ENCODE measurements around the gene PLEKHF1. TPM values are rescaled to one million over a fixed set of nuclear protein-coding genes. Genes with fewer than 3 reads are reported as not detected.

The PLEKHF1 gene
- total RNA-seq, 2 donors from 2014 or later, result 2.6 to 2.8 TPM

DNA sequence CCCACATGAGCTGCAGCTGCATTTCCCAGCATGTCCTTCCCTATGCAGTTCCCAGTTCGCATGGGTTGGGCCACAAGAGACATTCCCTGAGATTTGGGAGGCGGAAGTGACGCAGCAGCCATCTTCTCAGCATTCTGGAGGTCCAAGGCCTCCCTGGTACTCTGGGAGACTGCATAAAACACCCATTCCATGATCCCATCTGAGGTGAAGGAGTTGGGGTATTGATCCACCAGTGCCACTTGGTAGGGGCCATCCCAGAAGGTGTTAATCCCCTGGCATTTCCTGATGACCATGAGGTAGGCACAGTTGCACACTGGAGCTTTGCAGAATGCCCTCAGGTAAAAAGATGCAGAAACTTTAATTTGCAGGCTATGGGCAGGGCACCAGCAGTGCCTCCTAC lies 33.8 kb upstream of the PLEKHF1 start:
- no peak overlapping the region for H3K9ac ChIP-seq (ENCODE audit: extremely low read depth, low read length, poor library complexity, severe bottlenecking)
- no peak overlapping the region for H3K4me3 ChIP-seq (ENCODE audit: low read length)
- H3K36me3 ChIP-seq (ENCODE audit: control insufficient read depth, insufficient read depth, low read length), result no peaks in the 10 kb centered on the region
- no peaks in the 10 kb centered on the region for H3K27me3 Mint-ChIP-seq (ENCODE audit: insufficient read depth)
- DNase-seq, result no peak
- no peaks in the 10 kb centered on the region for H3K36me3 Mint-ChIP-seq (ENCODE audit: low read depth)
- H3K4me3 Mint-ChIP-seq, result no peak overlapping the region
- no peaks in the 10 kb centered on the region for H3K27me3 ChIP-seq (ENCODE audit: control insufficient read depth, insufficient read depth, low read length, poor library complexity, severe bottlenecking)
- WGBS, 2 experiments (ENCODE audit: insufficient coverage in 1 of 2, insufficient read length in 1 of 2), result 93% methylated on average over 3 of the region's 3 CpGs; no CpG with 5 or more reads in 1 of the 2 experiments
- TF ChIP-seq, protein P1, sequence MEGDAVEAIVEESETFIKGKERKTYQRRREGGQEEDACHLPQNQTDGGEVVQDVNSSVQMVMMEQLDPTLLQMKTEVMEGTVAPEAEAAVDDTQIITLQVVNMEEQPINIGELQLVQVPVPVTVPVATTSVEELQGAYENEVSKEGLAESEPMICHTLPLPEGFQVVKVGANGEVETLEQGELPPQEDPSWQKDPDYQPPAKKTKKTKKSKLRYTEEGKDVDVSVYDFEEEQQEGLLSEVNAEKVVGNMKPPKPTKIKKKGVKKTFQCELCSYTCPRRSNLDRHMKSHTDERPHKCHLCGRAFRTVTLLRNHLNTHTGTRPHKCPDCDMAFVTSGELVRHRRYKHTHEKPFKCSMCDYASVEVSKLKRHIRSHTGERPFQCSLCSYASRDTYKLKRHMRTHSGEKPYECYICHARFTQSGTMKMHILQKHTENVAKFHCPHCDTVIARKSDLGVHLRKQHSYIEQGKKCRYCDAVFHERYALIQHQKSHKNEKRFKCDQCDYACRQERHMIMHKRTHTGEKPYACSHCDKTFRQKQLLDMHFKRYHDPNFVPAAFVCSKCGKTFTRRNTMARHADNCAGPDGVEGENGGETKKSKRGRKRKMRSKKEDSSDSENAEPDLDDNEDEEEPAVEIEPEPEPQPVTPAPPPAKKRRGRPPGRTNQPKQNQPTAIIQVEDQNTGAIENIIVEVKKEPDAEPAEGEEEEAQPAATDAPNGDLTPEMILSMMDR (conservative IDR thresholded peaks at IDR 0.05), result no peak
- H3K9me3 Mint-ChIP-seq, result no peaks in the 10 kb centered on the region
- H3K27ac ChIP-seq (ENCODE audit: low read depth, low read length), result no peak overlapping the region
- H3K9me3 ChIP-seq (ENCODE audit: control insufficient read depth, low read length), result no peaks in the 10 kb centered on the region
- no peaks in the 10 kb centered on the region for H3K4me1 Mint-ChIP-seq
- no peaks in the 10 kb centered on the region for H3K4me1 ChIP-seq (ENCODE audit: control insufficient read depth, insufficient read depth, low read length)
- no peak overlapping the region for H3K27ac Mint-ChIP-seq

DNA sequence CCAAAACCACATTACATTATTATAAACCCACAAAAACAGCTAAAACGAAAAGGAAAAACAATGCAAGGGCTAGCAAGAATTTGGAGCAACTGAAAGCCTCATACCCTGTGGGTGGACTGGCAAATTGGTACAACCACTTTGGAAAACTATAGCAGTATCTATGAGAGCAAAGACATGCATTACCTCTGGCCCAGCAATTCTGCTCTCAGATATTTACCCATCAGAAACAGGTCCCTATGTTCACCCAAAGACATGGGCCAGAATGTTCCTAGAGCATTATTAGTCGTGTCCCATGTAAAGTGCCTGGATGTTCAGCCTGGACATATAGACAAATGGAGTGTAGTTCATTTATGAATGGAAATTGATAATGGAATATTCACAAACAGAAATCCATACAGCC lies 31.3 kb upstream of the PLEKHF1 start:
- no peaks in the 10 kb centered on the region for H3K36me3 Mint-ChIP-seq (ENCODE audit: low read depth)
- 78 to 80% methylated on average over 1 to 2 of the region's 2 CpGs for WGBS, 2 experiments (ENCODE audit: insufficient coverage in 1 of 2, insufficient read length in 1 of 2)
- H3K27ac ChIP-seq (ENCODE audit: low read depth, low read length), result no peak overlapping the region
- no peaks in the 10 kb centered on the region for H3K27me3 ChIP-seq (ENCODE audit: control insufficient read depth, insufficient read depth, low read length, poor library complexity, severe bottlenecking)
- no peaks in the 10 kb centered on the region for H3K4me1 ChIP-seq (ENCODE audit: control insufficient read depth, insufficient read depth, low read length)
- H3K27me3 Mint-ChIP-seq (ENCODE audit: insufficient read depth), result no peaks in the 10 kb centered on the region
- DNase-seq, result no peak
- no peaks in the 10 kb centered on the region for H3K9me3 Mint-ChIP-seq
- H3K27ac Mint-ChIP-seq, result no peak overlapping the region
- no peak overlapping the region for H3K4me3 Mint-ChIP-seq
- H3K4me3 ChIP-seq (ENCODE audit: low read length), result no peak overlapping the region
- no peaks in the 10 kb centered on the region for H3K36me3 ChIP-seq (ENCODE audit: control insufficient read depth, insufficient read depth, low read length)
- no peaks in the 10 kb centered on the region for H3K4me1 Mint-ChIP-seq
- TF ChIP-seq, protein P1 (conservative IDR thresholded peaks at IDR 0.05), result no peak
- H3K9ac ChIP-seq (ENCODE audit: extremely low read depth, low read length, poor library complexity, severe bottlenecking), result no peak overlapping the region
- no peaks in the 10 kb centered on the region for H3K9me3 ChIP-seq (ENCODE audit: control insufficient read depth, low read length)

DNA sequence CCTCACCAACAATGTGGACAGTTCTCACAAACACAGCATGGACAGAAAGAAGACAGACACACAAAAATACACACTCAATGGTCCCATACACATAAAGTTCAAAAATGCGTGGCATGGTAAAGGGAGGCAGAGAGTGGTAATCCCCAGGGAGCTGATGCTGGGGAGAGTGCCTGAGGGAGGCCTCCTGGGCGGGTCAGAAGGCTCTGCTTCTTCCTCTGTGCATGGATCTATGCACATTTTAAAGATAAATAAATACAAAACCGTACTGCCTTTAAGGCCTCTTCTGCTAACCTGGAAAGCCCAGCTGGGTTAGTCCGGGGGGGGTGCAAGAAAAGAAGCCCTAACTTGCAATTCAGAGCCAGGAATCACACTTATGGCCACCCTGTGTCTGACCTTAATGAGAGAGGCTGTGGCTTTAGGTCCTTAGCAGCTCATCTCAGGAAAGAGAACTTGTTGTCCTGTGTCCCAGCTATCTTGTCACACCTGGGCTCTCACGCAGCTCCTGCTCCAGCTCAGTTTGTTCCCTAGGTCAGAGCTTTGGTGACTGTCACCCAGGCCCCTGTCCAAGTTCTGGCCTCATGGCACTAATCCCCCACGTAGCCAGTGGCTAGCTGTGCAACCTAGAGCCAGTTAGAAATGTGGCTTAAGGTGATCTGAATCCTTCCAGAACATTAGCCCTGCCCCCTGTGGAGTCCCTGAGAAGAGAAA lies 30.7 kb upstream of the PLEKHF1 start:
- no peak overlapping the region for H3K9ac ChIP-seq (ENCODE audit: extremely low read depth, low read length, poor library complexity, severe bottlenecking)
- H3K27ac Mint-ChIP-seq, result no peak overlapping the region
- H3K36me3 Mint-ChIP-seq (ENCODE audit: low read depth), result no peaks in the 10 kb centered on the region
- H3K4me3 Mint-ChIP-seq, result no peak overlapping the region
- no peaks in the 10 kb centered on the region for H3K27me3 ChIP-seq (ENCODE audit: control insufficient read depth, insufficient read depth, low read length, poor library complexity, severe bottlenecking)
- H3K27ac ChIP-seq (ENCODE audit: low read depth, low read length), result no peak overlapping the region
- no peaks in the 10 kb centered on the region for H3K27me3 Mint-ChIP-seq (ENCODE audit: insufficient read depth)
- no peaks in the 10 kb centered on the region for H3K9me3 Mint-ChIP-seq
- H3K36me3 ChIP-seq (ENCODE audit: control insufficient read depth, insufficient read depth, low read length), result no peaks in the 10 kb centered on the region
- no peak overlapping the region for H3K4me3 ChIP-seq (ENCODE audit: low read length)
- no peaks in the 10 kb centered on the region for H3K9me3 ChIP-seq (ENCODE audit: control insufficient read depth, low read length)
- H3K4me1 Mint-ChIP-seq, result no peaks in the 10 kb centered on the region
- no peaks in the 10 kb centered on the region for H3K4me1 ChIP-seq (ENCODE audit: control insufficient read depth, insufficient read depth, low read length)
- TF ChIP-seq, protein P1 (conservative IDR thresholded peaks at IDR 0.05), result no peak
- WGBS, 2 experiments (ENCODE audit: insufficient coverage in 1 of 2, insufficient read length in 1 of 2), result 92% methylated on average over 6 of the region's 6 CpGs; no CpG with 5 or more reads in 1 of the 2 experiments
- DNase-seq, result no peak

All from endodermal cell (in vitro differentiated cells).